Thyroid gland (tissue), 4 donors: Measurements from ENCODE around the gene DOP1A. TPM values are rescaled to one million over a fixed set of nuclear protein-coding genes. Genes with fewer than 3 reads are reported as not detected.

Source experiments
- DNase-seq, 2 donors: peaks; one replicate each; pipeline ENCODE4 v3.0.0-alpha.2; 2019
- H3K27ac ChIP-seq, 3 donors: fragments of 200-600 bp; sonication (generic); 1 replicate in 2 of 3; 2 replicates in 1 of 3; pipeline ENCODE4 v1.5.1; 2016 to 2019; ENCODE audit warnings: mild to moderate bottlenecking in 1 of 3, moderate library complexity in 1 of 3
- H3K27me3 ChIP-seq: fragments of 200-600 bp; sonication (generic); one replicate; pipeline ENCODE4 v1.5.1; 2019
- H3K36me3 ChIP-seq, 2 donors: fragments of 200-600 bp; sonication (generic); one replicate each; pipeline ENCODE4 v1.5.1; 2016 to 2019
- H3K4me1 ChIP-seq, 2 donors: fragments of 200-600 bp; sonication (generic); one replicate each; pipeline ENCODE4 v1.5.1; 2017 to 2019
- H3K4me3 ChIP-seq, 3 donors: fragments of 200-600 bp; sonication (generic); replicated peaks in 1 of 3; 1 replicate in 2 of 3; 2 replicates in 1 of 3; pipeline ENCODE4 v1.5.1; 2016; ENCODE audit warnings: mild to moderate bottlenecking in 1 of 3
- H3K9me3 ChIP-seq: fragments of 200-600 bp; sonication (generic); one replicate; pipeline ENCODE4 v1.5.1; 2017
- CTCF ChIP-seq, 6 experiments: fragments of 200-600 bp in 3 of 6; fragments of 450-650 bp in 3 of 6; sonication (generic) in 3 of 6; IDR thresholded peaks; one replicate each; pipeline ENCODE4 v1.5.1; 2016 to 2019; ENCODE audit warnings: antibody characterized with exemption in 6 of 6, mild to moderate bottlenecking in 2 of 6, inconsistent platforms in 1 of 6, moderate library complexity in 1 of 6
- POLR2A ChIP-seq, 2 donors: fragments of 450-650 bp; IDR thresholded peaks; one replicate each; pipeline ENCODE4 v1.6.1; 2017; ENCODE audit warnings: antibody characterized with exemption in 2 of 2, mild to moderate bottlenecking in 2 of 2, moderate library complexity in 1 of 2
- WGBS, 2 donors: methylation state at CpG; one replicate each; pipeline ENCODE4 v1.1.5; 2017; 5-methylcytosine and 5-hydroxymethylcytosine counted together
- intact Hi-C: fragments of 100-400 bp; cut with DNase I; formaldehyde crosslinking; loops from one replicate; pipeline ENCODE4 v1.15.1; 2023
- total RNA-seq, 4 donors: library from RNA; depleted of rRNA; stranded (reverse); fragments of >200 nt; gene quantifications; one replicate each; pipeline ENCODE4 v1.2.3, GENCODE V29; 2016

DOP1A gene
- total RNA-seq, 4 donors from 2014 or later, result 31.6 to 58.4 (median 54.2) TPM

GRCh38 chr6:83125425-83125824 is 58.0 kb downstream of the DOP1A start:
- Histone ChIP-seq H3K4me3 (no peak overlapping the region), H3K27me3 (no peaks in the 10 kb centered on the region), H3K9me3 (no peaks in the 10 kb centered on the region), H3K36me3 (peaks cover 21 to 39% of the 10 kb centered on the region in 2 donors), H3K27ac (no peak overlapping the region), H3K4me1 (no peaks in the 10 kb centered on the region)
- no peak for TF ChIP-seq CTCF (IDR thresholded peaks at IDR 0.05)
- no peak for TF ChIP-seq POLR2A (IDR thresholded peaks at IDR 0.05)
- intact Hi-C loops, result no loop called here
- DNase-seq, result no peak

- peaks cover 24 to 40% of the 10 kb centered on the region in 2 donors for H3K36me3 ChIP-seq
- H3K4me1 ChIP-seq, result no peaks in the 10 kb centered on the region
- intact Hi-C loops, result no loop called here
- no peak overlapping the region for H3K4me3 ChIP-seq
- H3K9me3 ChIP-seq, result no peaks in the 10 kb centered on the region
- WGBS, 2 donors, result 94 to 96% methylated on average over 2 of the region's 2 CpGs
- DNase-seq, result no peak
- H3K27me3 ChIP-seq, result no peaks in the 10 kb centered on the region
- TF ChIP-seq POLR2A (IDR thresholded peaks at IDR 0.05), result no peak
- TF ChIP-seq CTCF (IDR thresholded peaks at IDR 0.05), result no peak
- H3K27ac ChIP-seq, result no peak overlapping the region
Observed at GRCh38 chr6:83126223-83126622, 58.8 kb downstream of the DOP1A start.

GRCh38 chr6:83126807-83127206 is 59.3 kb downstream of the DOP1A start:
- Histone ChIP-seq H3K27ac (no peak overlapping the region), H3K36me3 (peaks cover 24 to 40% of the 10 kb centered on the region in 2 donors), H3K4me1 (no peaks in the 10 kb centered on the region), H3K4me3 (no peak overlapping the region), H3K27me3 (no peaks in the 10 kb centered on the region), H3K9me3 (no peaks in the 10 kb centered on the region)
- TF ChIP-seq POLR2A (IDR thresholded peaks at IDR 0.05) (no peak), CTCF (IDR thresholded peaks at IDR 0.05) (no peak)
- 94 to 96% methylated on average over 5 of the region's 5 CpGs for WGBS, 2 donors
- intact Hi-C loops, result no loop called here
- DNase-seq, result no peak

- TF ChIP-seq CTCF (IDR thresholded peaks at IDR 0.05), result no peak
- no peak for TF ChIP-seq POLR2A (IDR thresholded peaks at IDR 0.05)
- no peak for DNase-seq
- H3K9me3 ChIP-seq, result no peaks in the 10 kb centered on the region
- H3K4me1 ChIP-seq, result no peaks in the 10 kb centered on the region
- H3K4me3 ChIP-seq, result no peak overlapping the region
- intact Hi-C loops, result no loop called here
- H3K36me3 ChIP-seq, result peaks cover 24 to 40% of the 10 kb centered on the region in 2 donors
- no peaks in the 10 kb centered on the region for H3K27me3 ChIP-seq
- H3K27ac ChIP-seq, result no peak overlapping the region
- 95 to 97% methylated on average over 5 of the region's 5 CpGs for WGBS, 2 donors
Observed at GRCh38 chr6:83127258-83127657, 59.8 kb downstream of the DOP1A start.

- WGBS, 2 donors, result 95 to 96% methylated on average over 2 of the region's 2 CpGs
- Histone ChIP-seq H3K27ac (no peak overlapping the region), H3K36me3 (peaks cover 24 to 40% of the 10 kb centered on the region in 2 donors), H3K9me3 (no peaks in the 10 kb centered on the region), H3K4me1 (no peaks in the 10 kb centered on the region), H3K27me3 (no peaks in the 10 kb centered on the region), H3K4me3 (no peak overlapping the region)
- intact Hi-C loops, result no loop called here
- TF ChIP-seq POLR2A (IDR thresholded peaks at IDR 0.05), result no peak
- no peak for TF ChIP-seq CTCF (IDR thresholded peaks at IDR 0.05)
- DNase-seq, result no peak
Observed at GRCh38 chr6:83127976-83128375, 60.5 kb downstream of the DOP1A start.
